Erythroblast (primary cell): ENCODE data around the gene SYT8.
A peak's percentile ranks its signal among the peaks of the same experiment; 100 is the strongest.

Experiments
- DNase-seq, 2 experiments: peaks; one replicate each; lab custom pipeline; 2025; lab: John Stamatoyannopoulos, UW
- GATA1 ChIP-seq: IDR thresholded peaks from 2 replicates; pipeline ENCODE4 v1.6.1; 2011; ENCODE audit warnings: low read depth, mild to moderate bottlenecking, control low read depth, low read length, moderate library complexity
- POLR2A ChIP-seq: IDR thresholded peaks from 2 replicates; pipeline ENCODE4 v1.6.1; 2011; ENCODE audit warnings: mild to moderate bottlenecking, low read length

The SYT8 gene

GRCh38 chr11:1876361-1877063 lies 41.7 kb downstream of the SYT8 start:
- DNase-seq: peak; percentile 28 to 35
- TF ChIP-seq GATA1: no peak
- no peak for TF ChIP-seq POLR2A

GRCh38 chr11:1877211-1878136 lies 42.7 kb downstream of the SYT8 start:
- DNase-seq: no peak

GRCh38 chr11:1878137-1879031 lies 43.6 kb downstream of the SYT8 start:
- DNase-seq: no peak
- TF ChIP-seq GATA1: no peak
- TF ChIP-seq POLR2A: no peak

More at GRCh38 chr11:1877211-1878136, 42.7 kb downstream of the SYT8 start:
- TF ChIP-seq GATA1 (no peak), POLR2A (no peak)

- TF ChIP-seq POLR2A (no peak), GATA1 (no peak)
- DNase-seq: no peak
These were observed 44.7 kb downstream of the SYT8 start for GRCh38 chr11:1879342-1879940.

- no peak for DNase-seq
- TF ChIP-seq GATA1 (no peak), POLR2A (no peak)
These were observed 45.3 kb downstream of the SYT8 start for GRCh38 chr11:1879941-1880720.

- DNase-seq: no peak
- TF ChIP-seq POLR2A: no peak
These were observed 46.1 kb downstream of the SYT8 start for GRCh38 chr11:1880746-1881441.

GRCh38 chr11:1881442-1882264 lies 46.9 kb downstream of the SYT8 start:
- DNase-seq: no peak
- TF ChIP-seq POLR2A: no peak
- TF ChIP-seq GATA1: no peak

GRCh38 chr11:1882265-1883238 lies 47.8 kb downstream of the SYT8 start:
- TF ChIP-seq POLR2A: no peak
- no peak for TF ChIP-seq GATA1
- DNase-seq: peak; percentile 70 to 86

GRCh38 chr11:1883346-1884302 lies 48.8 kb downstream of the SYT8 start:
- DNase-seq: no peak
- no peak for TF ChIP-seq POLR2A
- no peak for TF ChIP-seq GATA1
